DMS79 (cell line): ENCODE data around the gene PRIMA1.
A peak's percentile ranks its signal among the peaks of the same experiment; 100 is the strongest.

Experiments
- DNase-seq: peaks from one replicate; lab custom pipeline; 2025; lab: John Stamatoyannopoulos, UW

PRIMA1 gene

GRCh38 chr14:93731753-93732152, 56.5 kb downstream of the PRIMA1 start:
- DNase-seq, result peak; percentile 98

- DNase-seq, result no peak
Measured at GRCh38 chr14:93729993-93730392, 58.3 kb downstream of the PRIMA1 start.

GRCh38 chr14:93728651-93729016, 59.7 kb downstream of the PRIMA1 start:
- no peak for DNase-seq

- no peak for DNase-seq
Measured at GRCh38 chr14:93727917-93728650, 60.2 kb downstream of the PRIMA1 start.

GRCh38 chr14:93727039-93727740, 61.1 kb downstream of the PRIMA1 start:
- no peak for DNase-seq

GRCh38 chr14:93725993-93726392, 62.3 kb downstream of the PRIMA1 start:
- no peak for DNase-seq

GRCh38 chr14:93725002-93725582, 63.2 kb downstream of the PRIMA1 start:
- DNase-seq, result no peak

- no peak for DNase-seq
Measured at GRCh38 chr14:93723001-93723400, 65.3 kb downstream of the PRIMA1 start.

- no peak for DNase-seq
Measured at GRCh38 chr14:93720981-93721483, 67.3 kb downstream of the PRIMA1 start.

GRCh38 chr14:93720076-93720815, 68.0 kb downstream of the PRIMA1 start:
- no peak for DNase-seq

- no peak for DNase-seq
Measured at GRCh38 chr14:93719256-93719655, 69.0 kb downstream of the PRIMA1 start.

- no peak for DNase-seq
Measured at GRCh38 chr14:93717668-93718320, 70.5 kb downstream of the PRIMA1 start.

- no peak for DNase-seq
Measured at GRCh38 chr14:93716746-93717667, 71.3 kb downstream of the PRIMA1 start.

GRCh38 chr14:93716002-93716745, 72.1 kb downstream of the PRIMA1 start:
- DNase-seq, result no peak

- DNase-seq, result no peak
Measured at GRCh38 chr14:93715279-93715927, 72.9 kb downstream of the PRIMA1 start.

GRCh38 chr14:93714605-93715004, 73.7 kb downstream of the PRIMA1 start:
- no peak for DNase-seq

GRCh38 chr14:93713726-93714405, 74.4 kb downstream of the PRIMA1 start:
- no peak for DNase-seq

GRCh38 chr14:93712838-93713724, 75.2 kb downstream of the PRIMA1 start:
- peak; percentile 94 for DNase-seq
